Measurements from ENCODE around the gene SHISA9. TPM values are rescaled to one million over a fixed set of nuclear protein-coding genes. Genes with fewer than 3 reads are reported as not detected.

Gene SHISA9
- total and polyA plus RNA-seq, 8 donors = 0.15 to 1.3 (median 0.38) TPM; not detected in 4

GRCh38 chr16:13041646-13042290 is 140.4 kb downstream of the SHISA9 start:
- intact Hi-C loops (cut with DNase I; ENCODE audit: low total_unique reads) = no loop called here
- 58 to 73% (median 63%) methylated on average over 4 to 5 of the region's 5 CpGs for WGBS, 5 donors
- TF ChIP-seq POLR2AphosphoS5 (IDR thresholded peaks at IDR 0.05) (no peak), POLR2A (IDR thresholded peaks at IDR 0.05) (no peak), EP300 (IDR thresholded peaks at IDR 0.05) (no peak)
- TF ChIP-seq, protein P1, sequence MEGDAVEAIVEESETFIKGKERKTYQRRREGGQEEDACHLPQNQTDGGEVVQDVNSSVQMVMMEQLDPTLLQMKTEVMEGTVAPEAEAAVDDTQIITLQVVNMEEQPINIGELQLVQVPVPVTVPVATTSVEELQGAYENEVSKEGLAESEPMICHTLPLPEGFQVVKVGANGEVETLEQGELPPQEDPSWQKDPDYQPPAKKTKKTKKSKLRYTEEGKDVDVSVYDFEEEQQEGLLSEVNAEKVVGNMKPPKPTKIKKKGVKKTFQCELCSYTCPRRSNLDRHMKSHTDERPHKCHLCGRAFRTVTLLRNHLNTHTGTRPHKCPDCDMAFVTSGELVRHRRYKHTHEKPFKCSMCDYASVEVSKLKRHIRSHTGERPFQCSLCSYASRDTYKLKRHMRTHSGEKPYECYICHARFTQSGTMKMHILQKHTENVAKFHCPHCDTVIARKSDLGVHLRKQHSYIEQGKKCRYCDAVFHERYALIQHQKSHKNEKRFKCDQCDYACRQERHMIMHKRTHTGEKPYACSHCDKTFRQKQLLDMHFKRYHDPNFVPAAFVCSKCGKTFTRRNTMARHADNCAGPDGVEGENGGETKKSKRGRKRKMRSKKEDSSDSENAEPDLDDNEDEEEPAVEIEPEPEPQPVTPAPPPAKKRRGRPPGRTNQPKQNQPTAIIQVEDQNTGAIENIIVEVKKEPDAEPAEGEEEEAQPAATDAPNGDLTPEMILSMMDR (IDR thresholded peaks at IDR 0.05) = no peak
- Histone ChIP-seq H3K36me3 (no peaks in the 10 kb centered on the region), H3K9me3 (peaks cover 0 to 27% (median 10%) of the 10 kb centered on the region in 4 donors), H3K4me3 (no peak overlapping the region), H3K4me1 (no peaks in the 10 kb centered on the region), H3K27ac (no peak overlapping the region), H3K27me3 (no peaks in the 10 kb centered on the region)
- DNase-seq = peak in 1 of 2 donors; percentile 29

GRCh38 chr16:13042291-13042685 is 140.9 kb downstream of the SHISA9 start:
- no peaks in the 10 kb centered on the region for H3K27me3 ChIP-seq
- DNase-seq = peak in 1 of 2 donors; percentile 31
- peaks cover 0 to 27% (median 10%) of the 10 kb centered on the region in 4 donors for H3K9me3 ChIP-seq
- H3K4me3 ChIP-seq = no peak overlapping the region
- TF ChIP-seq, protein P1 (IDR thresholded peaks at IDR 0.05) = no peak
- TF ChIP-seq POLR2A (IDR thresholded peaks at IDR 0.05) = no peak
- TF ChIP-seq POLR2AphosphoS5 (IDR thresholded peaks at IDR 0.05) = no peak
- no peaks in the 10 kb centered on the region for H3K4me1 ChIP-seq
- intact Hi-C loops (cut with DNase I; ENCODE audit: low total_unique reads) = no loop called here
- H3K36me3 ChIP-seq = no peaks in the 10 kb centered on the region
- H3K27ac ChIP-seq = no peak overlapping the region

GRCh38 chr16:13046061-13046821 is 144.8 kb downstream of the SHISA9 start:
- no peak for DNase-seq
- H3K4me1 ChIP-seq = no peaks in the 10 kb centered on the region
- no peak overlapping the region for H3K4me3 ChIP-seq
- H3K9me3 ChIP-seq = peaks cover 3 to 33% (median 20%) of the 10 kb centered on the region in 4 donors
- intact Hi-C loops (cut with DNase I; ENCODE audit: low total_unique reads) = no loop called here
- H3K27ac ChIP-seq = no peak overlapping the region
- 72 to 84% (median 81%) methylated on average over 3 of the region's 3 CpGs for WGBS, 5 donors
- H3K36me3 ChIP-seq = no peaks in the 10 kb centered on the region
- TF ChIP-seq, protein P1 (IDR thresholded peaks at IDR 0.05) = no peak
- TF ChIP-seq EP300 (IDR thresholded peaks at IDR 0.05) (no peak), POLR2AphosphoS5 (IDR thresholded peaks at IDR 0.05) (no peak), POLR2A (IDR thresholded peaks at IDR 0.05) (no peak)
- H3K27me3 ChIP-seq = no peaks in the 10 kb centered on the region

DNA sequence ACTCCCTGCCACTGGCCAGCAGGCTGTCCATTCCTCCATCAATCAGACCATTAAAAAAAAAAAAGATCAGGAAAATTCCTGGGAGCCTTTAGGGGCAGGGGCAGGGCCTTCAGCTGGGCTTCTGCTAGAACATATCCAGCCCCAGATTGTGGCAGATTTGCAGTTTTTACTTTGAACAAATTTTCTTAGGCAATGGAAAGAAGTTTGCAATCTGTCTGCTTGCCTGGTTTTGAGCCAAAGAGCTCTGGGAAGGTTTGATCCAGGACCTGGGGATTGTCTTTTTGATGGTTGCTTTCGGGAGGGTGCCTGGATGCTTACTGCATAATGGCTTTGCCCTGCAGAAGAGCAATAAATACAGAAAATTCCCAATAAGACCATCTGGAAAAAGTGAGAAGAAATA is 145.9 kb downstream of the SHISA9 start:
- WGBS, 5 donors = 41 to 71% (median 58%) methylated on average over 1 of the region's 1 CpG
- H3K36me3 ChIP-seq = no peaks in the 10 kb centered on the region
- no peaks in the 10 kb centered on the region for H3K27me3 ChIP-seq
- intact Hi-C loops (cut with DNase I; ENCODE audit: low total_unique reads) = no loop called here
- peaks cover 3 to 33% (median 19%) of the 10 kb centered on the region in 4 donors for H3K9me3 ChIP-seq
- no peak overlapping the region for H3K4me3 ChIP-seq
- DNase-seq = no peak
- no peaks in the 10 kb centered on the region for H3K4me1 ChIP-seq
- TF ChIP-seq POLR2A (IDR thresholded peaks at IDR 0.05) (no peak), POLR2AphosphoS5 (IDR thresholded peaks at IDR 0.05) (no peak), EP300 (IDR thresholded peaks at IDR 0.05) (no peak)
- TF ChIP-seq, protein P1 (IDR thresholded peaks at IDR 0.05) = no peak
- H3K27ac ChIP-seq = no peak overlapping the region

Measured in stomach (tissue), 9 donors.